OCI-LY7 (cell line): Measurements from ENCODE around the gene DLAT.
"Not testable (repeated sequence)": the region's sequence is repeated elsewhere in the genome, so short reads cannot be mapped to it uniquely, and the experiment has no call there.

Experiments
- CTCF ChIP-seq: fragments of 200-600 bp; sonication (generic); conservative IDR thresholded peaks from 2 replicates; pipeline ENCODE4 v1.5.1; 2014; ENCODE audit warnings: mild to moderate bottlenecking, antibody characterized with exemption, low read length, moderate library complexity, mixed read lengths
- EZH2phosphoT487 ChIP-seq: fragments of 200-600 bp; sonication (generic); IDR thresholded peaks from 2 replicates; pipeline ENCODE4 v1.6.1; 2018; ENCODE audit warnings: low read depth, borderline replicate concordance, mild to moderate bottlenecking, mixed run types, antibody characterized with exemption, low read length, moderate library complexity, mixed read lengths

- not testable (repeated sequence) for TF ChIP-seq CTCF, EZH2phosphoT487
Measured at GRCh38 chr11:112046647-112047046, 21.4 kb downstream of the DLAT start.
